HG03558 (cell line): Measurements from ENCODE around the gene TMEM132D.

Source experiments
- ATAC-seq: cut with Tn5 transposase; IDR thresholded peaks from one replicate; pipeline ENCODE4 v1.9.1; 2021; ENCODE audit warnings: moderate number of reproducible peaks; ENCODE audit not compliant: unreplicated experiment; ENCODE audit errors: extremely low read depth

The TMEM132D gene

GRCh38 chr12:129381715-129382114 lies 522.1 kb downstream of the TMEM132D start:
- ATAC-seq = no peak

GRCh38 chr12:129379076-129379804 lies 524.6 kb downstream of the TMEM132D start:
- no peak for ATAC-seq

GRCh38 chr12:129378496-129378895 lies 525.3 kb downstream of the TMEM132D start:
- no peak for ATAC-seq

GRCh38 chr12:129373746-129374145 lies 530.1 kb downstream of the TMEM132D start:
- no peak for ATAC-seq

- ATAC-seq = no peak
Measured at GRCh38 chr12:129372876-129373275, 530.9 kb downstream of the TMEM132D start.

- ATAC-seq = no peak
Measured at GRCh38 chr12:129372348-129372747, 531.5 kb downstream of the TMEM132D start.

GRCh38 chr12:129371268-129371667 lies 532.6 kb downstream of the TMEM132D start:
- no peak for ATAC-seq

- no peak for ATAC-seq
Measured at GRCh38 chr12:129366656-129367055, 537.2 kb downstream of the TMEM132D start.

GRCh38 chr12:129363041-129363440 lies 540.8 kb downstream of the TMEM132D start:
- ATAC-seq = no peak

GRCh38 chr12:129357233-129357632 lies 546.6 kb downstream of the TMEM132D start:
- ATAC-seq = no peak

- no peak for ATAC-seq
Measured at GRCh38 chr12:129351481-129351880, 552.3 kb downstream of the TMEM132D start.

- no peak for ATAC-seq
Measured at GRCh38 chr12:129339336-129339735, 564.5 kb downstream of the TMEM132D start.

GRCh38 chr12:129337413-129337812 lies 566.4 kb downstream of the TMEM132D start:
- ATAC-seq = no peak

GRCh38 chr12:129335773-129336172 lies 568.1 kb downstream of the TMEM132D start:
- ATAC-seq = no peak

- ATAC-seq = no peak
Measured at GRCh38 chr12:129332286-129332685, 571.5 kb downstream of the TMEM132D start.

GRCh38 chr12:129331356-129332085 lies 572.3 kb downstream of the TMEM132D start:
- no peak for ATAC-seq

- ATAC-seq = no peak
Measured at GRCh38 chr12:129328235-129328634, 575.6 kb downstream of the TMEM132D start.

GRCh38 chr12:129325566-129325965 lies 578.3 kb downstream of the TMEM132D start:
- ATAC-seq = no peak

- no peak for ATAC-seq
Measured at GRCh38 chr12:129312048-129312447, 591.8 kb downstream of the TMEM132D start.

GRCh38 chr12:129310346-129310745 lies 593.5 kb downstream of the TMEM132D start:
- no peak for ATAC-seq

- ATAC-seq = no peak
Measured at GRCh38 chr12:129305851-129306250, 598.0 kb downstream of the TMEM132D start.

- ATAC-seq = no peak
Measured at GRCh38 chr12:129304529-129304928, 599.3 kb downstream of the TMEM132D start.
